NCI-H2107 treated with DMSO at 0.1 percent for 48 hours (cell line): ENCODE data around the gene RBM6.

Experiments used
- DNase-seq: peaks from one replicate; lab custom pipeline; 2025; ENCODE audit not compliant: unreplicated experiment; lab: John Stamatoyannopoulos, UW

Gene RBM6

GRCh38 chr3:50124800-50125178 lies 184.8 kb downstream of the RBM6 start:
- DNase-seq = no peak

- DNase-seq = no peak
These were observed 185.8 kb downstream of the RBM6 start for GRCh38 chr3:50125541-50126286.

- DNase-seq = no peak
These were observed 186.6 kb downstream of the RBM6 start for GRCh38 chr3:50126287-50127211.
